IMR-90 (cell line): ENCODE measurements around the gene PTGER4. TPM values are rescaled to one million over a fixed set of nuclear protein-coding genes. Genes with fewer than 3 reads are reported as not detected.

Experiments
- ATAC-seq: fragments of 200-7000 bp; cut with Tn5 transposase; 2 replicates; pipeline ENCODE4 v1.9.1; 2020; ENCODE audit warnings: low read depth, mild to moderate bottlenecking, moderate library complexity
- BruUV-seq: library from RNA; stranded (reverse); fragments of 400-500 nt; replicated peaks from 2 replicates; lab custom pipeline; 2021; lab: Mats Ljungman, UMichigan
- CTCF ChIA-PET: fragments of 300-600 bp; formaldehyde crosslinking; extraction: SDS; loops from one replicate; lab custom pipeline; 2021; ENCODE audit warnings: antibody characterized with exemption; lab: Yijun Ruan, JAX
- POLR2A ChIA-PET: fragments of 300-600 bp; sonication (Branson Sonifier 250); formaldehyde crosslinking; loops from one replicate; lab custom pipeline; 2022; ENCODE audit warnings: antibody characterized with exemption; ENCODE audit not compliant: unreplicated experiment; lab: Charles Lee
- DNase-seq: peaks from one replicate; pipeline ENCODE4 v3.0.0; 2013
- H2AFZ ChIP-seq: replicated peaks from 2 replicates; pipeline ENCODE3; 2013; ENCODE audit warnings: low read length, mild to moderate bottlenecking; ENCODE audit not compliant: poor library complexity
- H2AK5ac ChIP-seq: 2 replicates; pipeline ENCODE4 v1.6.1; 2013; ENCODE audit warnings: low read depth, low read length, inconsistent platforms
- H2AK9ac ChIP-seq: replicated peaks from 2 replicates; pipeline ENCODE3; 2013; ENCODE audit warnings: mild to moderate bottlenecking, low read depth, low read length, moderate library complexity; ENCODE audit not compliant: poor library complexity
- H2BK120ac ChIP-seq: 2 replicates; pipeline ENCODE4 v1.6.1; 2013; ENCODE audit warnings: low read depth, low read length, inconsistent platforms
- H2BK15ac ChIP-seq: 3 replicates; pipeline ENCODE4 v1.6.1; 2013; ENCODE audit warnings: low read depth, low read length, inconsistent platforms
- H2BK20ac ChIP-seq: 2 replicates; pipeline ENCODE4 v1.6.1; 2013; ENCODE audit warnings: low read depth, mild to moderate bottlenecking, inconsistent platforms, low read length, moderate library complexity
- H2BK5ac ChIP-seq: 2 replicates; pipeline ENCODE4 v1.6.1; 2013; ENCODE audit warnings: mild to moderate bottlenecking, low read depth, low read length, inconsistent platforms; ENCODE audit not compliant: poor library complexity, severe bottlenecking
- H3K14ac ChIP-seq: replicated peaks from 2 replicates; pipeline ENCODE4 v1.6.1; 2013; ENCODE audit warnings: low read depth, low read length, inconsistent platforms
- H3K18ac ChIP-seq: 2 replicates; pipeline ENCODE4 v1.6.1; 2013; ENCODE audit warnings: low read depth, low read length, control low read depth
- H3K23ac ChIP-seq: 2 replicates; pipeline ENCODE4 v1.6.1; 2013; ENCODE audit warnings: low read depth, low read length, inconsistent platforms
- H3K27ac ChIP-seq: 2 replicates; pipeline ENCODE4 v1.5.1; 2013; ENCODE audit warnings: mild to moderate bottlenecking, control low read depth, low read length; ENCODE audit not compliant: insufficient read depth
- H3K27me3 ChIP-seq: 2 replicates; pipeline ENCODE4 v1.6.1; 2013; ENCODE audit warnings: low read length; ENCODE audit not compliant: control insufficient read depth, insufficient read depth
- H3K36me3 ChIP-seq: 2 replicates; pipeline ENCODE4 v1.6.1; 2013; ENCODE audit warnings: low read length, mixed read lengths; ENCODE audit not compliant: control insufficient read depth, insufficient read depth
- H3K4ac ChIP-seq: 2 replicates; pipeline ENCODE4 v1.6.1; 2013; ENCODE audit warnings: low read depth, low read length, inconsistent platforms
- H3K4me1 ChIP-seq: 2 replicates; pipeline ENCODE4 v1.6.1; 2013; ENCODE audit warnings: low read length, mixed read lengths; ENCODE audit not compliant: control insufficient read depth, insufficient read depth
- H3K4me2 ChIP-seq: 2 replicates; pipeline ENCODE4 v1.6.1; 2013; ENCODE audit warnings: low read depth, mild to moderate bottlenecking, control low read depth, low read length, moderate library complexity
- H3K4me3 ChIP-seq: 2 replicates; pipeline ENCODE4 v1.5.1; 2013; ENCODE audit warnings: low read depth, mild to moderate bottlenecking, control low read depth, low read length, moderate library complexity; ENCODE audit not compliant: insufficient read depth
- H3K56ac ChIP-seq: 2 replicates; pipeline ENCODE4 v1.6.1; 2013; ENCODE audit warnings: low read length, inconsistent platforms; ENCODE audit not compliant: insufficient read depth; ENCODE audit errors: extremely low read depth
- H3K79me1 ChIP-seq, 2 experiments: 2 replicates each; pipeline ENCODE4 v1.6.1; 2013; ENCODE audit warnings: low read length in 2 of 2, inconsistent platforms in 1 of 2, low read depth in 1 of 2
- H3K9ac ChIP-seq: 2 replicates; pipeline ENCODE4 v1.6.1; 2013; ENCODE audit warnings: low read depth, low read length, control low read depth
- H3K9me1 ChIP-seq: 2 replicates; pipeline ENCODE4 v1.6.1; 2013; ENCODE audit warnings: low read length, inconsistent platforms; ENCODE audit not compliant: insufficient read depth
- H3K9me3 ChIP-seq: 2 replicates; pipeline ENCODE4 v1.6.1; 2013; ENCODE audit warnings: low read length; ENCODE audit not compliant: control insufficient read depth, insufficient read depth
- H4K20me1 ChIP-seq: 2 replicates; pipeline ENCODE4 v1.6.1; 2013; ENCODE audit warnings: low read length, inconsistent platforms; ENCODE audit not compliant: insufficient read depth
- H4K5ac ChIP-seq: 2 replicates; pipeline ENCODE4 v1.6.1; 2013; ENCODE audit warnings: mild to moderate bottlenecking, low read depth, low read length, control low read depth
- H4K8ac ChIP-seq, 2 experiments: 2 replicates each; pipeline ENCODE4 v1.6.1; 2013; ENCODE audit warnings: low read depth in 2 of 2, low read length in 2 of 2, control low read depth in 1 of 2, inconsistent platforms in 1 of 2
- H4K91ac ChIP-seq: 2 replicates; pipeline ENCODE4 v1.6.1; 2013; ENCODE audit warnings: low read depth, low read length, inconsistent platforms; ENCODE audit not compliant: insufficient read depth
- CHD1 ChIP-seq: IDR thresholded peaks from 2 replicates; pipeline ENCODE4 v1.6.1; 2012; ENCODE audit warnings: low read depth, low read length, improper control_type of control experiment
- FOS ChIP-seq: fragments of 150-350 bp; IDR thresholded peaks from 2 replicates; pipeline ENCODE4 v1.6.1; 2016; ENCODE audit warnings: low read depth, low read length
- NFE2L2 ChIP-seq: fragments of 150-350 bp; IDR thresholded peaks from 2 replicates; pipeline ENCODE4 v1.6.1; 2016; ENCODE audit warnings: low read depth, mild to moderate bottlenecking, low read length
- SMC3 ChIP-seq: fragments of 150-350 bp; IDR thresholded peaks from 2 replicates; pipeline ENCODE4 v1.6.1; 2016; ENCODE audit warnings: low read depth, mild to moderate bottlenecking, antibody characterized with exemption, low read length, moderate library complexity
- WGBS, 2 experiments: methylation state at CpG; one replicate each; pipeline versions ENCODE4 v1.1.5 to v1.1.7; 2013; ENCODE audit warnings: missing lambda C conversion rate in 2 of 2; ENCODE audit not compliant: insufficient read length in 1 of 2; ENCODE audit errors: extremely low coverage in 2 of 2; 5-methylcytosine and 5-hydroxymethylcytosine counted together
- dilution Hi-C: fragments of 300-500 bp; cut with HindIII; formaldehyde crosslinking; loops from one replicate; pipeline ENCODE4 v1.14.3; 2018; ENCODE audit warnings: low sequenced_read_pairs; ENCODE audit not compliant: unreplicated experiment
- in situ Hi-C: fragments of 300-500 bp; cut with MboI; formaldehyde crosslinking; loops from 3 replicates; pipeline ENCODE4 v1.14.3; 2019; ENCODE audit warnings: low sequenced_read_pairs, inconsistent platforms, mixed read lengths
- intact Hi-C: fragments of 100-400 bp; cut with micrococcal nuclease; formaldehyde crosslinking; loops from 2 replicates; pipeline ENCODE4 v1.10.0; 2022
- polyA plus RNA-seq, 3 experiments: library from polyadenylated mRNA; depleted of rRNA; stranded (reverse); fragments of >200 nt; gene quantifications; 2 replicates each; pipeline ENCODE4 v1.2.3, GENCODE V29; 2012; ENCODE audit warnings: low replicate concordance in 1 of 3
- total RNA-seq: library from RNA; depleted of rRNA; stranded (reverse); fragments of >200 nt; gene quantifications from 2 replicates; pipeline ENCODE4 v1.2.3, GENCODE V29; 2012
- TF ChIP-seq, protein P1 (sequence below): fragments of 150-350 bp; IDR thresholded peaks from 2 replicates; pipeline ENCODE4 v1.6.1; 2016; ENCODE audit warnings: low read depth, mild to moderate bottlenecking, low read length, moderate library complexity, borderline replicate concordance

PTGER4 gene
- total and polyA plus RNA-seq, 2 of the 4 experiments (the other 2 are of a cell fraction) = 7.9 to 10.1 TPM

DNA sequence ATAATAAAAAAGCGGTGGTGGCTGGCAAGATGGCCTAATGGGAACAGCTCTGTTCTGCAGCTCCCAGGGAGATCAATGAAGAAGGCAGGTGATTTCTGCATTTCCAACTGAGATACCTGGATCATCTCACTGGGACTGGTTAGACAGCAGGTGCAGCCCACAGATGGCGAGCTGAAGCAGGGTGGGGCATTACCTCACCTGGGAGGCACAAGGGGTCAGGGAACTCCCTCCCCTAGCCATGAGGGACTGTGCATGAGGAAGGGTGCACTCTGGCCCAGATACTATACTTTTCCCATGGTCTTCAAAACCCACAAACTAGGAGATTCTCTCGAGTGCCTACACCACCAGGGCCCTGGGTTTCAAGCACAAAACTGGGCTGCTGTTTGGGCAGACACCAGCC is 45.6 kb upstream of the PTGER4 start:
- no peak for DNase-seq
- Histone ChIP-seq H2BK120ac (no peak overlapping the region), H3K14ac (no peak overlapping the region), H3K56ac (no peak overlapping the region), H2BK20ac (no peak overlapping the region), H3K9me1 (no peaks in the 10 kb centered on the region), H3K23ac (no peak overlapping the region), H3K4me3 (no peak overlapping the region), H3K18ac (no peak overlapping the region), H4K8ac (no peak overlapping the region), H3K27ac (no peak overlapping the region), H3K36me3 (no peaks in the 10 kb centered on the region), H4K5ac (no peak overlapping the region), H3K27me3 (no peaks in the 10 kb centered on the region), H3K9ac (no peak overlapping the region), H3K4me2 (no peak overlapping the region), H2BK5ac (no peak overlapping the region), H4K20me1 (no peaks in the 10 kb centered on the region), H3K9me3 (no peaks in the 10 kb centered on the region; the same call in 1 of the 2 replicates), H4K91ac (no peak overlapping the region), H3K4me1 (no peaks in the 10 kb centered on the region), H3K4ac (no peak overlapping the region), H2AFZ (no peak overlapping the region), H3K79me1 (no peaks in the 10 kb centered on the region), H2BK15ac (no peak overlapping the region), H2AK9ac (no peak overlapping the region), H2AK5ac (no peak overlapping the region)
- in situ Hi-C loops = no loop called here
- CTCF ChIA-PET = no interaction called here
- no CpG with 5 or more reads among the region's 3 CpGs for WGBS, 2 experiments
- no peak for ATAC-seq
- TF ChIP-seq FOS = no peak
- TF ChIP-seq, protein P1, sequence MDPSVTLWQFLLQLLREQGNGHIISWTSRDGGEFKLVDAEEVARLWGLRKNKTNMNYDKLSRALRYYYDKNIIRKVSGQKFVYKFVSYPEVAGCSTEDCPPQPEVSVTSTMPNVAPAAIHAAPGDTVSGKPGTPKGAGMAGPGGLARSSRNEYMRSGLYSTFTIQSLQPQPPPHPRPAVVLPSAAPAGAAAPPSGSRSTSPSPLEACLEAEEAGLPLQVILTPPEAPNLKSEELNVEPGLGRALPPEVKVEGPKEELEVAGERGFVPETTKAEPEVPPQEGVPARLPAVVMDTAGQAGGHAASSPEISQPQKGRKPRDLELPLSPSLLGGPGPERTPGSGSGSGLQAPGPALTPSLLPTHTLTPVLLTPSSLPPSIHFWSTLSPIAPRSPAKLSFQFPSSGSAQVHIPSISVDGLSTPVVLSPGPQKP = no peak
- no peak for TF ChIP-seq NFE2L2
- TF ChIP-seq SMC3 = no peak
- TF ChIP-seq CHD1 = no peak
- POLR2A ChIA-PET = no interaction called here
- intact Hi-C loops = no loop called here
- no TSS peak for BruUV-seq
- dilution Hi-C loops = no loop called here
